22Rv1 (cell line): ENCODE data around the gene RAB3B.

Source experiments
- ZFX ChIP-seq: fragments of 450-650 bp; IDR thresholded peaks from 2 replicates; pipeline ENCODE4 v1.6.1; 2017; ENCODE audit warnings: antibody characterized with exemption, borderline replicate concordance
- TF ChIP-seq, protein P1 (sequence below): fragments of 450-650 bp; IDR thresholded peaks from 2 replicates; pipeline ENCODE4 v1.5.1; 2017; ENCODE audit warnings: mild to moderate bottlenecking

- TF ChIP-seq, protein P1, sequence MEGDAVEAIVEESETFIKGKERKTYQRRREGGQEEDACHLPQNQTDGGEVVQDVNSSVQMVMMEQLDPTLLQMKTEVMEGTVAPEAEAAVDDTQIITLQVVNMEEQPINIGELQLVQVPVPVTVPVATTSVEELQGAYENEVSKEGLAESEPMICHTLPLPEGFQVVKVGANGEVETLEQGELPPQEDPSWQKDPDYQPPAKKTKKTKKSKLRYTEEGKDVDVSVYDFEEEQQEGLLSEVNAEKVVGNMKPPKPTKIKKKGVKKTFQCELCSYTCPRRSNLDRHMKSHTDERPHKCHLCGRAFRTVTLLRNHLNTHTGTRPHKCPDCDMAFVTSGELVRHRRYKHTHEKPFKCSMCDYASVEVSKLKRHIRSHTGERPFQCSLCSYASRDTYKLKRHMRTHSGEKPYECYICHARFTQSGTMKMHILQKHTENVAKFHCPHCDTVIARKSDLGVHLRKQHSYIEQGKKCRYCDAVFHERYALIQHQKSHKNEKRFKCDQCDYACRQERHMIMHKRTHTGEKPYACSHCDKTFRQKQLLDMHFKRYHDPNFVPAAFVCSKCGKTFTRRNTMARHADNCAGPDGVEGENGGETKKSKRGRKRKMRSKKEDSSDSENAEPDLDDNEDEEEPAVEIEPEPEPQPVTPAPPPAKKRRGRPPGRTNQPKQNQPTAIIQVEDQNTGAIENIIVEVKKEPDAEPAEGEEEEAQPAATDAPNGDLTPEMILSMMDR, result no peak
- TF ChIP-seq ZFX, result no peak
Measured at GRCh38 chr1:52032124-52032784, 41.8 kb upstream of the RAB3B start.
